ENCODE data around the gene ISM2.
"Not testable (repeated sequence)": the region's sequence is repeated elsewhere in the genome, so short reads cannot be mapped to it uniquely, and the experiment has no call there.

GRCh38 chr14:77545171-77545570 lies 46.6 kb upstream of the ISM2 start:
- TF ChIP-seq CTCF (IDR thresholded peaks at IDR 0.05; ENCODE audit: control extremely low read depth in 1 of 3, insufficient read depth in 1 of 3, low read depth in 1 of 3, low read length in 3 of 3); CHD2 (IDR thresholded peaks at IDR 0.05; ENCODE audit: low read length); SP1 (IDR thresholded peaks at IDR 0.05; ENCODE audit: low read depth, low read length); RAD21 (IDR thresholded peaks at IDR 0.05 in 1 of 2, conservative IDR thresholded peaks at IDR 0.05 in 1 of 2; ENCODE audit: low read depth in 2 of 2, low read length in 2 of 2); CHD1 (IDR thresholded peaks at IDR 0.05; ENCODE audit: low read depth, low read length); POLR2A (IDR thresholded peaks at IDR 0.05; ENCODE audit: control extremely low read depth in 1 of 2, low read depth in 2 of 2, low read length in 2 of 2); KDM4A (IDR thresholded peaks at IDR 0.05; ENCODE audit: low read depth, low read length, severe bottlenecking); GABPA (IDR thresholded peaks at IDR 0.05; ENCODE audit: borderline replicate concordance, insufficient read depth, low read length); GTF2F1 (IDR thresholded peaks at IDR 0.05; ENCODE audit: borderline replicate concordance, low read depth, low read length): not testable (repeated sequence)

All from H1 (cell line).